ENCODE measurements around the gene AP1G1. TPM values are rescaled to one million over a fixed set of nuclear protein-coding genes. Genes with fewer than 3 reads are reported as not detected.
"Not testable (repeated sequence)": the region's sequence is repeated elsewhere in the genome, so short reads cannot be mapped to it uniquely, and the experiment has no call there.

AP1G1 gene
- total and polyA plus RNA-seq, 8 donors: 67.0 to 100 (median 79.1) TPM

- Histone ChIP-seq H3K4me3 (no peak overlapping the region), H3K36me3 (no peaks in the 10 kb centered on the region), H3K27me3 (no peaks in the 10 kb centered on the region), H3K27ac (no peak overlapping the region), H3K9me3 (no peaks in the 10 kb centered on the region), H3K4me1 (no peaks in the 10 kb centered on the region)
- no peak for ATAC-seq
- TF ChIP-seq, protein P1, sequence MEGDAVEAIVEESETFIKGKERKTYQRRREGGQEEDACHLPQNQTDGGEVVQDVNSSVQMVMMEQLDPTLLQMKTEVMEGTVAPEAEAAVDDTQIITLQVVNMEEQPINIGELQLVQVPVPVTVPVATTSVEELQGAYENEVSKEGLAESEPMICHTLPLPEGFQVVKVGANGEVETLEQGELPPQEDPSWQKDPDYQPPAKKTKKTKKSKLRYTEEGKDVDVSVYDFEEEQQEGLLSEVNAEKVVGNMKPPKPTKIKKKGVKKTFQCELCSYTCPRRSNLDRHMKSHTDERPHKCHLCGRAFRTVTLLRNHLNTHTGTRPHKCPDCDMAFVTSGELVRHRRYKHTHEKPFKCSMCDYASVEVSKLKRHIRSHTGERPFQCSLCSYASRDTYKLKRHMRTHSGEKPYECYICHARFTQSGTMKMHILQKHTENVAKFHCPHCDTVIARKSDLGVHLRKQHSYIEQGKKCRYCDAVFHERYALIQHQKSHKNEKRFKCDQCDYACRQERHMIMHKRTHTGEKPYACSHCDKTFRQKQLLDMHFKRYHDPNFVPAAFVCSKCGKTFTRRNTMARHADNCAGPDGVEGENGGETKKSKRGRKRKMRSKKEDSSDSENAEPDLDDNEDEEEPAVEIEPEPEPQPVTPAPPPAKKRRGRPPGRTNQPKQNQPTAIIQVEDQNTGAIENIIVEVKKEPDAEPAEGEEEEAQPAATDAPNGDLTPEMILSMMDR (IDR thresholded peaks at IDR 0.05): no peak
- intact Hi-C loops (cut with DNase I): no loop called here
- DNase-seq: no peak
Observed at GRCh38 chr16:71834291-71834690, 25.7 kb upstream of the AP1G1 start.

DNA sequence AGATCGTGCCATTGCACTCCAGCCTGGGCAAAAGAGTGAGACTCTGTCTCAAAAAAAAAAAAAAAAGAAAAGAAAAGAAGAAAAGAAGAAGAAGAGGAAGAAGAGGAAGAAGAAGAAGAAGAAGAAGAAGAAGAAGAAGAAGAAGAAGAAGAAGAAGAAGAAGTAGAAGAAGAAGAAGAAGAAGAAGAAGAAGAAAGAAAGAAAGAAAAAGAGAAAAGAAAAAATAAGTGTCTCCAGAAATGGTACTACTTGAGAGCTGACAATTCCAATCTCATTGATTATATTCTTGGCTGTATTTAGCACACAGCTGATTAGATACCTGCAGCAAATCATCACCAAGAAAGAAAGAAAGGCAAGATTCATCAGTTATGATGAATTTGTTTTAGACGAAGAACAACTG lies 23.5 kb upstream of the AP1G1 start:
- H3K27me3 ChIP-seq; intact Hi-C loops (cut with DNase I); H3K27ac ChIP-seq; H3K9me3 ChIP-seq; H3K4me3 ChIP-seq; ATAC-seq; H3K36me3 ChIP-seq; DNase-seq; H3K4me1 ChIP-seq: not testable (repeated sequence)

DNA sequence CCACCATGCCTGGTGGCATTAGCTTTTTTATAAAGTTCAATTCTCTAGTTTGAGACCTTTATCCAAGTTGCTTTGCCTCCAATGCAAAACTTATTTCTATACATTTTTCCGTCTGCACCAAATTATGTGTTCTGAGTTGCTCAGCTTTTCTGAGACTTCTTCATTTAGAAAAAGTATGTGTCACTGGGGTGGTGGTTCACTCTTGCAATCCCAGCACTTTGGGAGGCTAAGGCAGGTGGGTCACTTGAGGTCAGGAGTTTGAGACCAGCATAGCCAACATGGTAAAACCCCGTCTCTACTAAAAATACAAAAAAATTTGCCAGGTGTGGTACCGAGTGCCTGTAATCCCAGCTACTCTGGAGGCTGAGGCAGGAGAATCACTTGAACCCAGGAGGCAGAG lies 23.1 kb upstream of the AP1G1 start:
- H3K27me3 ChIP-seq; ATAC-seq; H3K27ac ChIP-seq; H3K4me1 ChIP-seq; intact Hi-C loops (cut with DNase I); H3K9me3 ChIP-seq; DNase-seq; H3K36me3 ChIP-seq; H3K4me3 ChIP-seq: not testable (repeated sequence)

GRCh38 chr16:71830359-71830758 lies 21.7 kb upstream of the AP1G1 start:
- intact Hi-C loops (cut with DNase I): no loop called here
- Histone ChIP-seq H3K27me3 (no peaks in the 10 kb centered on the region), H3K27ac (no peak overlapping the region), H3K36me3 (no peaks in the 10 kb centered on the region), H3K9me3 (no peaks in the 10 kb centered on the region), H3K4me1 (no peaks in the 10 kb centered on the region), H3K4me3 (no peak overlapping the region)
- TF ChIP-seq, protein P1 (IDR thresholded peaks at IDR 0.05): no peak
- peak; percentile 27 for ATAC-seq
- DNase-seq: no peak

DNA sequence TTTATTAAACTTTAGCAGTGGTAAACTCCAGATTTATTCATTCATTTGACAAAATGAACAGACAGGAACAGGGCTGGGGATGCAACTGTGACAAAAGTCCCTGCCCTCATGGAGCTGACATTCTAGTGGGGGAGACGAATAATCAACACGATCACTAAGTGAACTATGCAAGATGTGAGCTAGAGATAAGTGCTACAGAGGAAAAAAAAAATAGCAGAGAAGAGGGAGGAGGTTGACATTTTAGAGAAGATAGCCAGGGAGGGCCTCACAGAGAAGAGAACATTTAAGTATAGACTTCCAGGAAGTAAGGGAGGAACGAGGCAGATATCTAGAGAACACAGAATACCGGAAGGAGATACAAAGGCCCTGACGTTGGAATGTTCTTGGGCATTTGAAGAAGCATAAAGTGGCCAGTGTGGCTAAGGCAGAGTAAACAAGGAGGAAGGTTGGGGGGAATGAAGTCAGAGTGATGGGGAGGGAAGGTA lies 17.9 kb upstream of the AP1G1 start:
- intact Hi-C loops (cut with DNase I): no loop called here
- TF ChIP-seq, protein P1 (IDR thresholded peaks at IDR 0.05): no peak
- Histone ChIP-seq H3K27me3 (no peaks in the 10 kb centered on the region), H3K9me3 (no peaks in the 10 kb centered on the region), H3K36me3 (no peaks in the 10 kb centered on the region), H3K27ac (no peak overlapping the region), H3K4me1 (no peaks in the 10 kb centered on the region), H3K4me3 (no peak overlapping the region)
- no peak for ATAC-seq
- no peak for DNase-seq

DNA sequence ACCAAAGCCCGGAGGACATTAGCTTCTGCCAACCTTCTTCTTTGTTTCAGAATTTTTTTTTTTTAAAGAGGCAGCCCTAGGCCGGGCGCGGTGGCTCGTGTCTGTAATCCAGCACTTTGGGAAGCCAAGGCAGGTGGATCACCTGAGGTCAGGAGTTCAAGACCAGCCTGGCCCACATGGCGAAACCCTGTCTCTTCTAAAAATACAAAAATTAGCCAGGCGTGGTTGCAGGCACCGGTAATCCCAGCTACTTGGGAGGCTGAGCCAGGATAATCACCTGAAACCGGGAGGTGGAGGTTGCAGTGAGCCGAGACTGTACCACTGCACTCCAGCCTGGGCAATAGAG lies 8.5 kb upstream of the AP1G1 start:
- DNase-seq; H3K27me3 ChIP-seq; H3K9me3 ChIP-seq; H3K36me3 ChIP-seq; H3K4me3 ChIP-seq; intact Hi-C loops (cut with DNase I); ATAC-seq; H3K4me1 ChIP-seq: not testable (repeated sequence)
- H3K27ac ChIP-seq: peak overlapping the region in 1 of 2 donors; percentile 37

GRCh38 chr16:71811261-71811803 lies 2.7 kb upstream of the AP1G1 start:
- H3K27ac ChIP-seq: no peak overlapping the region
- H3K27me3 ChIP-seq: no peaks in the 10 kb centered on the region
- intact Hi-C loops (cut with DNase I): no loop called here
- DNase-seq: no peak
- TF ChIP-seq, protein P1 (IDR thresholded peaks at IDR 0.05): no peak
- ATAC-seq: no peak
- no peaks in the 10 kb centered on the region for H3K9me3 ChIP-seq
- no peaks in the 10 kb centered on the region for H3K36me3 ChIP-seq
- peaks cover 12 to 27% of the 10 kb centered on the region in 2 donors for H3K4me1 ChIP-seq
- no peak overlapping the region for H3K4me3 ChIP-seq

DNA sequence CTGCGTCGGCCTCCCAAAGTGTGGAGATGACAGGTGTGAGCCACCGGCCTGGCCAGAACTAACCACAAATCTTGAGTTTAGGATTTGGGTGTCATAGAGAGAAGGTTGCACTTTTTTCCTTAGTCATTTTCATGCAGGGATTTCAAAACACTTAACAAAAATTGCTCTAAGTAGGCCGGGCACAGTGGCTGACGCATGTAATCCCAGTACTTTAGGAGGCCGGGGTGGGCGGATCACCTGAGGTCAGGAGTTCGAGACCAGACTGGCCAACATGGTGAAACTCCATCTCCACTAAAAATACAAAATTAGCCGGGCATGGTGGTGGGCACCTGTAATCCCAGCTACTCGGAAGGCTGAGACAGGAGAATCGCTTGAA lies 1.5 kb upstream of the AP1G1 start:
- DNase-seq; H3K9me3 ChIP-seq; H3K36me3 ChIP-seq; intact Hi-C loops (cut with DNase I); ATAC-seq; H3K4me3 ChIP-seq; H3K27me3 ChIP-seq: not testable (repeated sequence)
- H3K27ac ChIP-seq: peak overlapping the region in 1 of 2 donors; percentile 99
- H3K4me1 ChIP-seq: peaks cover 14 to 39% of the 10 kb centered on the region in 2 donors

All from left lung (tissue), 10 donors.